Measurements from ENCODE around the gene CSNK2A1.

DNA sequence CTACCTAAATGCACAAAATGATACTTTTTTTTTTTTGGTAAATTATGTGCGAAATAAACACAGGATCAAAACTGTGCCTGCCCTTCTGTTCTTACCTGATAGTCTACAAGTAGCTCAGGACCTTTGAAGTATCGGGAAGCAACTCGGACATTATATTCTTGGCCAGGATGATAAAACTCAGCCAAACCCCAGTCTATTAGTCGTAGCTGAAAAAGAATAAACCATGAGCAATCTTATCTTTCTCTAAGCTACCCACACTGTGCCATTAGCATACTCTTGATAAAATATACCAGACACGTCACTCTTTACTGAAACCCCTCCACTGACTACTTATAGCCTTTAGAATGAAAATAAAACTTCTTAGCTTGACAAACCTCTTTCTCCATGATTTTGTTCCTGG is 51.4 kb downstream of the CSNK2A1 start:
- TF ChIP-seq, protein P1, sequence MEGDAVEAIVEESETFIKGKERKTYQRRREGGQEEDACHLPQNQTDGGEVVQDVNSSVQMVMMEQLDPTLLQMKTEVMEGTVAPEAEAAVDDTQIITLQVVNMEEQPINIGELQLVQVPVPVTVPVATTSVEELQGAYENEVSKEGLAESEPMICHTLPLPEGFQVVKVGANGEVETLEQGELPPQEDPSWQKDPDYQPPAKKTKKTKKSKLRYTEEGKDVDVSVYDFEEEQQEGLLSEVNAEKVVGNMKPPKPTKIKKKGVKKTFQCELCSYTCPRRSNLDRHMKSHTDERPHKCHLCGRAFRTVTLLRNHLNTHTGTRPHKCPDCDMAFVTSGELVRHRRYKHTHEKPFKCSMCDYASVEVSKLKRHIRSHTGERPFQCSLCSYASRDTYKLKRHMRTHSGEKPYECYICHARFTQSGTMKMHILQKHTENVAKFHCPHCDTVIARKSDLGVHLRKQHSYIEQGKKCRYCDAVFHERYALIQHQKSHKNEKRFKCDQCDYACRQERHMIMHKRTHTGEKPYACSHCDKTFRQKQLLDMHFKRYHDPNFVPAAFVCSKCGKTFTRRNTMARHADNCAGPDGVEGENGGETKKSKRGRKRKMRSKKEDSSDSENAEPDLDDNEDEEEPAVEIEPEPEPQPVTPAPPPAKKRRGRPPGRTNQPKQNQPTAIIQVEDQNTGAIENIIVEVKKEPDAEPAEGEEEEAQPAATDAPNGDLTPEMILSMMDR (IDR thresholded peaks at IDR 0.05; ENCODE audit: insufficient read depth, low read length), result no peak
- TF ChIP-seq POLR2AphosphoS5 (IDR thresholded peaks at IDR 0.05; ENCODE audit: low read depth), result no peak
